ENCODE data around the gene GAREM1. TPM values are rescaled to one million over a fixed set of nuclear protein-coding genes. Genes with fewer than 3 reads are reported as not detected.

GAREM1 gene
- total RNA-seq, 1 experiment from 2014 or later: 7.0 TPM

GRCh38 chr18:32315881-32316280 is 154.8 kb downstream of the GAREM1 start:
- TF ChIP-seq ELF4 (CRISPR knock-in tag; IDR thresholded peaks at IDR 0.05; ENCODE audit: low read depth) (no peak), ZNF396 (CRISPR knock-in tag; IDR thresholded peaks at IDR 0.05; ENCODE audit: borderline replicate concordance) (no peak), HMGXB4 (CRISPR knock-in tag; IDR thresholded peaks at IDR 0.05) (no peak)
- ChIA-PET POLR2A (no interaction called here), CTCF (no interaction called here)
- peaks cover 9% of the 10 kb centered on the region for H3K4me1 Mint-ChIP-seq
- no peaks in the 10 kb centered on the region for H3K9me3 Mint-ChIP-seq
- no peak overlapping the region for H3K27ac Mint-ChIP-seq
- no peak overlapping the region for H3K4me3 Mint-ChIP-seq
- ATAC-seq (no peak), DNase-seq (ENCODE audit: low spot score) (no peak)
- no peaks in the 10 kb centered on the region for H3K27me3 Mint-ChIP-seq (ENCODE audit: low read depth)
- H3K36me3 Mint-ChIP-seq: no peaks in the 10 kb centered on the region

- no peak overlapping the region for H3K27ac Mint-ChIP-seq
- POLR2A ChIA-PET: no interaction called here
- no peak overlapping the region for H3K4me3 Mint-ChIP-seq
- no peaks in the 10 kb centered on the region for H3K36me3 Mint-ChIP-seq
- CTCF ChIA-PET: interaction anchor here (1.0 kb wide), 1 partner anchor 21 kb away, joined by 3 read pairs; no protein-coding TSS in a partner anchor
- TF ChIP-seq ELF4 (CRISPR knock-in tag; IDR thresholded peaks at IDR 0.05; ENCODE audit: low read depth) (no peak), TEAD1 (CRISPR knock-in tag; IDR thresholded peaks at IDR 0.05) (no peak)
- ATAC-seq: no peak
- H3K4me1 Mint-ChIP-seq: no peaks in the 10 kb centered on the region
- H3K9me3 Mint-ChIP-seq: no peaks in the 10 kb centered on the region
- no peak for DNase-seq (ENCODE audit: low spot score)
- no peaks in the 10 kb centered on the region for H3K27me3 Mint-ChIP-seq (ENCODE audit: low read depth)
These were observed 159.9 kb downstream of the GAREM1 start for GRCh38 chr18:32310774-32311173.

- H3K4me1 Mint-ChIP-seq: no peaks in the 10 kb centered on the region
- CTCF ChIA-PET: interaction anchor here (1.0 kb wide), 2 partner anchors 21 to 23 kb away, joined by 3 read pairs; no protein-coding TSS in a partner anchor
- H3K27ac Mint-ChIP-seq: no peak overlapping the region
- no peak for TF ChIP-seq E2F1 (CRISPR knock-in tag; IDR thresholded peaks at IDR 0.05)
- no peak for TF ChIP-seq NR1H2 (CRISPR knock-in tag; IDR thresholded peaks at IDR 0.05)
- TF ChIP-seq IRF1 (CRISPR knock-in tag; IDR thresholded peaks at IDR 0.05): no peak
- no peak for TF ChIP-seq NR3C1 (CRISPR knock-in tag; conservative IDR thresholded peaks at IDR 0.05; ENCODE audit: low read depth)
- no peak for TF ChIP-seq ZMAT4 (CRISPR knock-in tag; IDR thresholded peaks at IDR 0.05)
- no peak for TF ChIP-seq USF2 (CRISPR knock-in tag; IDR thresholded peaks at IDR 0.05)
- TF ChIP-seq PREB (CRISPR knock-in tag; IDR thresholded peaks at IDR 0.05; ENCODE audit: borderline replicate concordance): no peak
- no peak for TF ChIP-seq FOXP1 (CRISPR knock-in tag; IDR thresholded peaks at IDR 0.05; ENCODE audit: borderline replicate concordance)
- TF ChIP-seq ZNF281 (CRISPR knock-in tag; IDR thresholded peaks at IDR 0.05): no peak
- no peak for TF ChIP-seq NFATC4 (CRISPR knock-in tag; IDR thresholded peaks at IDR 0.05)
- no peak for TF ChIP-seq ZSCAN18 (CRISPR knock-in tag; IDR thresholded peaks at IDR 0.05)
- TF ChIP-seq ZNF317 (CRISPR knock-in tag; IDR thresholded peaks at IDR 0.05; ENCODE audit: borderline replicate concordance, low read depth): no peak
- ATAC-seq (no peak), DNase-seq (ENCODE audit: low spot score) (no peak)
- POLR2A ChIA-PET: no interaction called here
- no peaks in the 10 kb centered on the region for H3K27me3 Mint-ChIP-seq (ENCODE audit: low read depth)
- H3K9me3 Mint-ChIP-seq: no peaks in the 10 kb centered on the region
- H3K36me3 Mint-ChIP-seq: no peaks in the 10 kb centered on the region
- no peak overlapping the region for H3K4me3 Mint-ChIP-seq
These were observed 160.6 kb downstream of the GAREM1 start for GRCh38 chr18:32310101-32310500.
